IMR-90 (cell line): Measurements from ENCODE around the gene TP73.

Experiments
- BHLHE40 ChIP-seq: fragments of 150-350 bp; IDR thresholded peaks from 2 replicates; pipeline ENCODE4 v1.6.1; 2016; ENCODE audit warnings: mild to moderate bottlenecking, low read depth, low read length
- SMC3 ChIP-seq: fragments of 150-350 bp; IDR thresholded peaks from 2 replicates; pipeline ENCODE4 v1.6.1; 2016; ENCODE audit warnings: low read depth, mild to moderate bottlenecking, antibody characterized with exemption, low read length, moderate library complexity
- TF ChIP-seq, protein P1 (sequence below): conservative IDR thresholded peaks from 2 replicates; pipeline ENCODE4 v1.5.1; 2012; ENCODE audit warnings: mild to moderate bottlenecking, low read depth, low read length, improper control_type of control experiment

DNA sequence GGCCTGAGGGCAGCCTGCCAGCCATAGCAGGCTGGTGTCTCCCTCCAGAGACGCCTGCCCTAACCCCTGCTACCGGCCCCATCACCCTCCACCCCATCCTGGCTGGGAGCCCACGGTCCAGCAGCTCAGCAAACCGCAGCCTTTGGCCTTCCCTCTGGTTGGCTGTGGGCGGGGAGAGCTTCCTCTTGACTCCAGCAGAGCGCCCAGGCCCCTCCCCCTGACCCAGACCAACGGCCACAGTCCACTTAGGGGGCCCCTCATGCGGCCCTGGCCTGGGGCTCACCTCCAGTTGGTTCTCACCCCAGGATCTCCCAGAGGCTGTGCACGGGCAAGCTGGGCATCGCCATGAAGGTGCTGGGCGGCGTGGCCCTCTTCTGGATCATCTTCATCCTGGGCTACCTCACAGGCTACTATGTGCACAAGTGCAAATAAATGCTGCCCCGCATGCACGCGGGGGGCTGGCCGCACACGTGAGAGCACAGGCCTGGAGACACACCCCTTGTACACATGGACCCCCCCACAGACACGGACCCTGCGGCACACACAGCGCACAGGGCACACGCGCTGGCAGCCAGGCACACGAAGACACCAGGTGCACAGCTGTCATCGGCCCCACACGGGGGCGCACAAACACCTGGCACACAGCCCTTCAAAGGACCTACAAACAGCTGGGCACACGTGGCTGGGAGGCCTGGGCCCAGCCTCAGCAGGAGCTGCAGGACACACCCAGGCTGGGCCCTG, 123.3 kb downstream of the TP73 start:
- TF ChIP-seq SMC3 (no peak), BHLHE40 (no peak)
- TF ChIP-seq, protein P1, sequence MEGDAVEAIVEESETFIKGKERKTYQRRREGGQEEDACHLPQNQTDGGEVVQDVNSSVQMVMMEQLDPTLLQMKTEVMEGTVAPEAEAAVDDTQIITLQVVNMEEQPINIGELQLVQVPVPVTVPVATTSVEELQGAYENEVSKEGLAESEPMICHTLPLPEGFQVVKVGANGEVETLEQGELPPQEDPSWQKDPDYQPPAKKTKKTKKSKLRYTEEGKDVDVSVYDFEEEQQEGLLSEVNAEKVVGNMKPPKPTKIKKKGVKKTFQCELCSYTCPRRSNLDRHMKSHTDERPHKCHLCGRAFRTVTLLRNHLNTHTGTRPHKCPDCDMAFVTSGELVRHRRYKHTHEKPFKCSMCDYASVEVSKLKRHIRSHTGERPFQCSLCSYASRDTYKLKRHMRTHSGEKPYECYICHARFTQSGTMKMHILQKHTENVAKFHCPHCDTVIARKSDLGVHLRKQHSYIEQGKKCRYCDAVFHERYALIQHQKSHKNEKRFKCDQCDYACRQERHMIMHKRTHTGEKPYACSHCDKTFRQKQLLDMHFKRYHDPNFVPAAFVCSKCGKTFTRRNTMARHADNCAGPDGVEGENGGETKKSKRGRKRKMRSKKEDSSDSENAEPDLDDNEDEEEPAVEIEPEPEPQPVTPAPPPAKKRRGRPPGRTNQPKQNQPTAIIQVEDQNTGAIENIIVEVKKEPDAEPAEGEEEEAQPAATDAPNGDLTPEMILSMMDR: 0 out of 2 replicates have a peak, but pooled peaks have one; percentile 9
